ENCODE measurements around the gene PTPRN2.

- TF ChIP-seq USF1 (IDR thresholded peaks at IDR 0.05; ENCODE audit: borderline replicate concordance, low read depth) (no peak), CTCF (IDR thresholded peaks at IDR 0.05) (no peak), TCF12 (IDR thresholded peaks at IDR 0.05) (no peak), GABPA (IDR thresholded peaks at IDR 0.05; ENCODE audit: low read depth) (no peak), NRF1 (IDR thresholded peaks at IDR 0.05; ENCODE audit: low read depth, low read length) (no peak), NFIC (IDR thresholded peaks at IDR 0.05; ENCODE audit: borderline replicate concordance) (no peak), MXI1 (IDR thresholded peaks at IDR 0.05; ENCODE audit: low read depth, low read length) (no peak), POLR2AphosphoS5 (IDR thresholded peaks at IDR 0.05; ENCODE audit: low read depth, low read length) (no peak), GATA2 (CRISPR knock-in tag; IDR thresholded peaks at IDR 0.05) (no peak), JUND (IDR thresholded peaks at IDR 0.05) (no peak)
Observed at GRCh38 chr7:158106272-158106671, 481.4 kb downstream of the PTPRN2 start.
